Measurements from ENCODE around the gene ZBTB40.

GRCh38 chr1:22518379-22518778 is 66.7 kb downstream of the ZBTB40 start:
- TF ChIP-seq, protein P1, sequence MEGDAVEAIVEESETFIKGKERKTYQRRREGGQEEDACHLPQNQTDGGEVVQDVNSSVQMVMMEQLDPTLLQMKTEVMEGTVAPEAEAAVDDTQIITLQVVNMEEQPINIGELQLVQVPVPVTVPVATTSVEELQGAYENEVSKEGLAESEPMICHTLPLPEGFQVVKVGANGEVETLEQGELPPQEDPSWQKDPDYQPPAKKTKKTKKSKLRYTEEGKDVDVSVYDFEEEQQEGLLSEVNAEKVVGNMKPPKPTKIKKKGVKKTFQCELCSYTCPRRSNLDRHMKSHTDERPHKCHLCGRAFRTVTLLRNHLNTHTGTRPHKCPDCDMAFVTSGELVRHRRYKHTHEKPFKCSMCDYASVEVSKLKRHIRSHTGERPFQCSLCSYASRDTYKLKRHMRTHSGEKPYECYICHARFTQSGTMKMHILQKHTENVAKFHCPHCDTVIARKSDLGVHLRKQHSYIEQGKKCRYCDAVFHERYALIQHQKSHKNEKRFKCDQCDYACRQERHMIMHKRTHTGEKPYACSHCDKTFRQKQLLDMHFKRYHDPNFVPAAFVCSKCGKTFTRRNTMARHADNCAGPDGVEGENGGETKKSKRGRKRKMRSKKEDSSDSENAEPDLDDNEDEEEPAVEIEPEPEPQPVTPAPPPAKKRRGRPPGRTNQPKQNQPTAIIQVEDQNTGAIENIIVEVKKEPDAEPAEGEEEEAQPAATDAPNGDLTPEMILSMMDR (IDR thresholded peaks at IDR 0.05) = no peak
- TF ChIP-seq POLR2A (IDR thresholded peaks at IDR 0.05) = no peak
